Activated CD4-positive, alpha-beta T cell treated with anti-CD3 and anti-CD28 coated beads, Interleukin-2, Interleukin-4, amounts not matched to agents 100 ng/mL and 50 ng/mL, durations not matched to agents 16 hours and 8 hours (primary cell): ENCODE results near the gene KCNJ4.

Source experiments
- DNase-seq: peaks from one replicate; pipeline ENCODE4 v3.0.0-alpha.2; 2020; ENCODE audit warnings: low spot score

KCNJ4 gene

DNA sequence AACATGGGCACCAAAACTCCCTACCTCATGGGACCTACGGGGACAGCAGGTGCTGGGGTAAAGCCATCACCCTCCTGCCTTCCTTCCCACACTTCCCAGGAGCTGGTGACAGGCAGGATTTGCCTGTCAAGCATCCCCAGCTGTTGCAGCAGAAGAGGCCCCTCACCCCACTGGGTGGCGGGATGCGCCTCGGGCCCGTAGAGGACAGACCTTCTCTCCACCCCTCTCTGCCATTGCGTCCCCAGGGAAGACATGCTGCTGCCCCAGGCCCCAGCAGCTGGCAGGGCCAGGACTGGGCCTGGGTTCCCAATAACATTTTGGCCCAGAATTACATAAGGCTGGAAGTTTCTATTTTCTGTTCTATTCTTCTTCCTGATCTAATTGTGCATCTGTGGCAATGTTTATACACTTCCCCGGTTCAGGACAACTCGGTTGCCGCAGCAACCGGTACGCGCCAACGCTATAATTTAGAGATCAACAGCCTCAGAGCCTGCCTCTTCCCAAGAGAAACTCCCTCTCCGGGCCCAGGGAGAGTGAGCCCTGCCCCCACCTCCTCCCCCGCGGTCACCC lies 25.4 kb downstream of the KCNJ4 start:
- DNase-seq: no peak

- no peak for DNase-seq
These were observed 26.3 kb downstream of the KCNJ4 start for GRCh38 chr22:38428714-38429113.

GRCh38 chr22:38427940-38428339 lies 27.1 kb downstream of the KCNJ4 start:
- no peak for DNase-seq

- DNase-seq: no peak
These were observed 27.5 kb downstream of the KCNJ4 start for GRCh38 chr22:38427465-38427864.

- DNase-seq: no peak
These were observed 28.4 kb downstream of the KCNJ4 start for GRCh38 chr22:38426628-38427027.

GRCh38 chr22:38424525-38425080 lies 30.4 kb downstream of the KCNJ4 start:
- no peak for DNase-seq

- no peak for DNase-seq
These were observed 31.2 kb downstream of the KCNJ4 start for GRCh38 chr22:38423512-38424503.

DNA sequence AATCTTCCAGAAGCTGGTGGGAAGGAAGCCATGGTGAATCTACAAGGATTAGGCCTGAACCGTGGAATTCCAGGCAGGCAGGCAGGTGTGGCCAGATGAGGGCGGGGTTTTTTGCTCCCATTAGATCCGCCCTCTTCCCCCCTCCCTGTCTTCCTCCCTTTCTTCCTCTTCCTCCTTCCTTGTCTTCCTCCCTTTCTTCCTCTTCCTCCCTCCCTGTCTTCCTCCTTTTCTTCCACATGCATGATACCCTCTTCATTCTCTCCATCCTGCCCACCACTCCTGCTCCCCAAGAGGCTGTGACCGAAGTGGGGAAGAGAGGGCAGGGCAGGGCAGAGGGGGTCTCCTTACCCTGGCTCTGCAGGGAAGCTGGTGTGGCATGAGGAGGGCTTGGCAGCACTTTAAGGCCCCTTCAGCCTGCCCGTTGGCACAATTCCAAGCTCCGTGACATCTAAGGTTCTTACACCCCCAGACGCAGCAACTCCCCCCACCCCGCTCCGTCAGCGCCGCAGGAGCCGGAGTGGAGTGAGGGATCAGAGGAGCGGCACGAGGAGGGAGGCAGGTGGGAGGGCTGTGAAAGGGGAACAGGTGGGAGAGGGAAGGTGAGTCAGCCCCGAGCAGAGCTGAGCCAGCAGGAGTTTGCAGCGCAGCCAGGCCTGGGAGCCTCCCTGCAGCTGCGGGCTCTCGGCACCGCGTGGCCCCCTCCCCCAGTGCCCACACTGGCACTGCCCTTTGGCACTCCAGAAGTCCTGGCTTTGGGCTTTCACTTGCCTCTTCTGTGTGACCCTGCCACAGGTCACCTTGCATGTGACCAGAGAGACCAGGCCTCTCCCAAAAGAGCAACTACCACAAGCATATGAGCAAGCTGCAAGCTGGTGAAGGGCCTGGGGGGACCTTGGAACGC lies 32.1 kb downstream of the KCNJ4 start:
- no peak for DNase-seq

DNA sequence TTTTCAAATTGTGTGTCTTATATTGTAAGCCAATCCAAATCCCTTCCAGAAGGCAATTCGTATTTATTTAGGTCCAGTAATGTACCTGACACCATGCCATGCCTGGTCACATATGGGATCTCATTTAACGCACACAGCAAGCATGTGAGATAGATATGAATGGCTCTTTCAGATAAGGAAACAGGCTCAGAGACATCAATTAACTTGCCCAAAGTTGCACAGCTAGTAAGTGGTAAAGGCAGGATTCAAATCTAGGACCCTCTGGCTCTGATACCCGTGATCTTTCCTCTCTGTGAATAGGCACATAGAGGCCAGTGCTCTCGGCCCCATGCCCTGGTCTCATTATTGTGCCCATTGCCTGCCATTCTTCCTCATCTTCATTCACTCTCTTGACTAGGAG lies 34.3 kb downstream of the KCNJ4 start:
- no peak for DNase-seq

- no peak for DNase-seq
These were observed 35.2 kb downstream of the KCNJ4 start for GRCh38 chr22:38419858-38420160.

DNA sequence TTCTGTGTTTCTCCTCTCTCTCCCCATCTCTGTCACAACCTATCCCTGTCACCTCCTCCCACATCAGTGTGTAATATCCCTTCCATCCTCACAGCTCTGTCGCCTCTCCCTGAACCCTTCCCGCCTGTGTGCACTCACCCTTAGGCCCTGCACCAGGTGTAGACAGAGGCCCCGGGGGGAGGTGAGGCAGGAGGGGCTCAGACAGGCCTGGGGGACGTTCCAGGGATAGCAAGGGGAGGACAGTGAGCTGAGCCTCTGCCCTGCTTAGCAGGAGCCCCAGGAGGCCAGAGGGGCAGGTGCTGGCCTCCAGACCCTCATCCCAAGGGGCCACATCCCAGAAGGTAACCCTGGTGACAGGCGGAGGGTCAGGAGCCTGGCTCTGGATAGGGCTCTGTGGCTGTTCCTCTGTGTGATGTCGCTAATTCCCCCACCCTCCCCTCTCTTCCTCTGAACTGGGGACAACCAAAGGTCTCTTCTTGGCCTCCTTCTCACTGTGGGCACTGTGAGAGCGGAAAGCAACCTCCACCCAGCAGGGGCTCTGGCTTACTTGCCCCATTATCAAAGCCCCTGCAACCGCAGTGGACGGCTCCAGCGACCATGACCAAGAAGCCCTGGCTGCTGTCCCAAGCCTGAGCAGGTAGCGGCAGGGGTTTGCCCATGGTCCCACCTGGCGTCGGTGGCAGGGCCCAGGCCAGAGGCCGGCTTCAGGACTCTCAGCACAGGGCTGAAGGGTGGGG lies 35.7 kb downstream of the KCNJ4 start:
- no peak for DNase-seq

- DNase-seq: no peak
These were observed 36.4 kb downstream of the KCNJ4 start for GRCh38 chr22:38418589-38418988.

DNA sequence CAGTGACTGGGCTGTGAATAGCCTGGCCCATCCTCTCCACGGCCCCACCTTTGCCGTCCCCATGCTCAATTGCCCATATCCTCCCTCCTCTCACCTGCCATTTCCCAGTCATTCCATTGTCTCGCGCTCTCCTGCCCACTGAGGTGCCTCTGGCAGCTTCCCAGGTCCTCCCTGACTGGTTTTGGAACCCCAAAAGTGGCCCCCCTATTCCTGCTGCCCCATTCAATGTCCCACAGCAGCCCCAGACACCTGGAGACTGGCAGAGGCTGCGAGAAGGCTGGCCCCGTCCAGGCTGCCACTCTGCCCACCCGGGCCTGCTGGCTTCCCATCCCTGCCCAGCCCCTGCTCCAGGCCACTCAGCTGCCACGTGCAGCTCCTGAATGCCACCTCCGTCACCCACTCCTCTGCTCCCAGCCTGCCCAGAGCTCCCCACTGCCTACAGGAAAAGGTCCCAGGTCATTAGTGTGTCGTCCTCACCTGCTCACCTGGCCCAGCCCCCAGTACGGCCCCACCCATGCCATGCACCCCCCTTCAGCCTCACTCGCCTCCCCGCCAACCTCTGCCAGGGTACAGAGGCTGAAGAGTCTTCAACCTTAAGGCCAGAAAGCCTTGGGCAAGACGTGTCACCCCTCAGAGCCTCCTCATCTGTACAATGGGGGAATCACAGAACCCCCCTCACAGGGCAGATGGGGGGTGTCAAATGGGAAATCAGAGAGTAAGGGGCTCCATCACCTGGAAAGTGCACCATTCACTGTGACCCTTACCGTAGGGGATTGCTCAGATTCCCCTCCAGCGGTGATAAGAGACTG lies 37.5 kb downstream of the KCNJ4 start:
- no peak for DNase-seq

GRCh38 chr22:38416621-38417251 lies 38.3 kb downstream of the KCNJ4 start:
- DNase-seq: no peak

- no peak for DNase-seq
These were observed 39.3 kb downstream of the KCNJ4 start for GRCh38 chr22:38415561-38416321.

DNA sequence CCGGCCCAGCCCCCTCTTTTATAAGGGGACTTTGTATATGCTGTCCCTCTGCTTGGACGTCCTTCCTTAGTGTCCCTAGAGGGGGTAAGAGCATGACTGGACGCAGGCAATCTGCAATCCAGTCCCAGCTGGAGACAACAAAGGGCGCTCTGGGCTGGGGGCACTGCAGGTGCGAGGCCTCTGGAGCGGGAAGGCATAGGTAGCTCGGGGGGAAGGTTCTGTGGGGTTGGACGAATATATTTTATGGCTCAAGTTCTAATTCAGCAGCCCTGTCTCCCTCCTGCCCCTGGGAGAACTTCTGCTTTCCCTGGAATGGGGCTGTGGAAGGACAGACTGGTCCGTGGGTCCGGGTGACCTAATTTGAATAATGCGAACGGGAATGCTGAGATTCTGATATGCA lies 40.0 kb downstream of the KCNJ4 start:
- DNase-seq: no peak

GRCh38 chr22:38414009-38414395 lies 41.0 kb downstream of the KCNJ4 start:
- no peak for DNase-seq

DNA sequence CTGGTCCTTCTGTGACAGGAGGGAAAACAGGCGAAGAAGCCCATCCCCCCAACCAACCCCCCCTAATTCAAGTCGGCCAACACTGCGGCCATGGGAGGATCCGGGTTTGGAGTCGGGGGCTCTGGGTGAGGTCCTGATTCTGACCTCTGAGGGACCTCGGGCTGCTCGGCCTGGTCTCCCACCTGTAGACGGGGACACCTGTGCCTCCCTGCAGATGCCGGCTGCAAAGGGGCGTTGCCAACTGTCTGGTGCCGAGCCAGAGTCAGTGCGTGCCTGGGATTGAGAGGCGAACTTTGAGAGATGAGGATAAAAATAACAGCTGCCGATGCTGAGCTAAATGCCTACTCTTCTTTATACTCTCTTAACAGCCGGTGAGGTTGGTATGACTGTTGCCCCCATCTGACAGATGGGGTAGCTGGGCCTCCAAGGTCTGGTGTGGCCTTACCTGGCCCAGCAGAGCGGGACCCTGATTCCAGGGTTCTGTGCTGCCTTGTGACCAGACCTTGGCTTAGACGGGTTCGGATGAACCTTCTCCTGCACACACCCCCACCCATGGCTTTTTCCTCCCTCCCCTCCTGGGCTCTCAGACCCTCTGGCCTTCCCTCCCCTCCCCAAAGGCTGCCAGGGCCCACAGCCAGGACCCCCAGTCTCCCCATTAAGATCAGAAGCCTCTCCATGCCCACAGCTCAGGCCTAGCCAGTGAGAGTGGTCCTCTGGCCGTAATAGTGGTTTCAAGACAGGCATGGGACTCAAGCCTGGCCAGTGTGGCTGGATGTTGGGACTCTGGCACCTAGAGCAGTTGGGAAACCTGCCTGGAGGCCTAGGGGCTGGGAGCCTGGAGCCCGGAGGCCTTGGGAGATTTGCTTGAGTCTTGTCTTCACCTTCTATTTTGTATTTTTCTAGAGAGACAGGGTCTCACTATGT lies 41.7 kb downstream of the KCNJ4 start:
- DNase-seq: no peak
